ENCODE data around the gene WRAP53. TPM values are rescaled to one million over a fixed set of nuclear protein-coding genes. Genes with fewer than 3 reads are reported as not detected.

The WRAP53 gene
- polyA plus RNA-seq, 3 donors, result 6.3 to 9.8 (median 9.1) TPM

GRCh38 chr17:7684851-7685532 lies 3.3 kb upstream of the WRAP53 start:
- Mint-ChIP-seq H3K9me3 (peaks cover 0 to 2% (median 0%) of the 10 kb centered on the region in 7 donors), H3K27ac (peak overlapping the region; percentile 99 to 100 (median 100)), H3K27me3 (ENCODE audit: low read depth in 3 of 3) (no peaks in the 10 kb centered on the region), H3K36me3 (peaks cover 7 to 15% of the 10 kb centered on the region in 2 donors), H3K4me1 (peaks cover 32% of the 10 kb centered on the region), H3K4me3 (peak overlapping the region; percentile 96 to 100)
- H3K4me1 ChIP-seq (ENCODE audit: control insufficient read depth in 1 of 2, insufficient read depth in 2 of 2, low read length in 2 of 2), result peaks cover 24 to 35% of the 10 kb centered on the region in 2 donors
- peak overlapping the region in 2 of 3 experiments; percentile 85 to 99 for H3K4me3 ChIP-seq (replicated peaks in 1 of 3; ENCODE audit: low read depth in 2 of 3, low read length in 3 of 3)
- H3K27ac ChIP-seq (ENCODE audit: low read depth in 1 of 2, low read length in 2 of 2), result peak overlapping the region; percentile 100
- no peak overlapping the region for H2AFZ ChIP-seq (ENCODE audit: insufficient read depth, low read depth, low read length, poor library complexity, severe bottlenecking)
- no peaks in the 10 kb centered on the region for H3K27me3 ChIP-seq (ENCODE audit: control insufficient read depth in 2 of 2, insufficient read depth in 2 of 2, low read length in 2 of 2)
- 70% methylated on average over 2 of the region's 15 CpGs for whole genome bisulfite sequencing (ENCODE audit: insufficient coverage)
- no peaks in the 10 kb centered on the region for H3K9me3 ChIP-seq (replicated peaks in 1 of 2; ENCODE audit: control insufficient read depth in 1 of 2, insufficient read depth in 1 of 2, low read length in 2 of 2)
- H3K36me3 ChIP-seq (replicated peaks in 1 of 2; ENCODE audit: control insufficient read depth in 1 of 2, insufficient read depth in 2 of 2, low read length in 2 of 2), result no peaks in the 10 kb centered on the region
- intact Hi-C loops (cut with micrococcal nuclease), result loop anchor here (5.0 to 10.0 kb wide), 6 partner anchors 58 to 380 kb away; partner anchors contain the start of genes SAT2 (in 2 of the 2), EIF5A (in 1 of the 2), FGF11 (in 1 of the 2) and TMEM102 (in 1 of the 2)
- H3K79me2 ChIP-seq (ENCODE audit: insufficient read depth, low read length), result peaks cover 70% of the 10 kb centered on the region
- peaks cover 24% of the 10 kb centered on the region for H4K20me1 ChIP-seq (ENCODE audit: insufficient read depth, low read length)
- TF ChIP-seq CTCF (IDR thresholded peaks at IDR 0.05), result no peak
- H3K4me2 ChIP-seq (replicated peaks; ENCODE audit: extremely low read depth, low read length, poor library complexity, severe bottlenecking), result peak overlapping the region; percentile 77
- no peak for DNase-seq
- H3K9ac ChIP-seq (ENCODE audit: insufficient read depth, low read length, poor library complexity, severe bottlenecking), result peak overlapping the region; percentile 99

GRCh38 chr17:7685533-7686221 lies 2.6 kb upstream of the WRAP53 start:
- DNase-seq, result peak; percentile 93 to 95 (median 94)
- no peaks in the 10 kb centered on the region for H3K36me3 ChIP-seq (replicated peaks in 1 of 2; ENCODE audit: control insufficient read depth in 1 of 2, insufficient read depth in 2 of 2, low read length in 2 of 2)
- peak overlapping the region; percentile 99 to 100 (median 100) for H3K27ac Mint-ChIP-seq
- peaks cover 10 to 19% of the 10 kb centered on the region in 2 donors for H3K36me3 Mint-ChIP-seq
- peaks cover 32% of the 10 kb centered on the region for H3K4me1 Mint-ChIP-seq
- H3K4me2 ChIP-seq (replicated peaks; ENCODE audit: extremely low read depth, low read length, poor library complexity, severe bottlenecking), result peak overlapping the region; percentile 77
- H3K4me3 Mint-ChIP-seq, result peak overlapping the region; percentile 96 to 100
- peaks cover 0 to 2% (median 0%) of the 10 kb centered on the region in 7 donors for H3K9me3 Mint-ChIP-seq
- peak overlapping the region; percentile 99 for H3K9ac ChIP-seq (ENCODE audit: insufficient read depth, low read length, poor library complexity, severe bottlenecking)
- TF ChIP-seq CTCF (IDR thresholded peaks at IDR 0.05), result no peak
- WGBS (ENCODE audit: insufficient coverage), result 8% methylated on average over 38 of the region's 44 CpGs
- peaks cover 66% of the 10 kb centered on the region for H3K79me2 ChIP-seq (ENCODE audit: insufficient read depth, low read length)
- H2AFZ ChIP-seq (ENCODE audit: insufficient read depth, low read depth, low read length, poor library complexity, severe bottlenecking), result peak overlapping the region; percentile 82
- no peaks in the 10 kb centered on the region for H3K27me3 Mint-ChIP-seq (ENCODE audit: low read depth in 3 of 3)
- H4K20me1 ChIP-seq (ENCODE audit: insufficient read depth, low read length), result peaks cover 18% of the 10 kb centered on the region
- H3K27me3 ChIP-seq (ENCODE audit: control insufficient read depth in 2 of 2, insufficient read depth in 2 of 2, low read length in 2 of 2), result no peaks in the 10 kb centered on the region
- peak overlapping the region; percentile 85 to 99 (median 99) for H3K4me3 ChIP-seq (replicated peaks in 1 of 3; ENCODE audit: low read depth in 2 of 3, low read length in 3 of 3)
- no peaks in the 10 kb centered on the region for H3K9me3 ChIP-seq (replicated peaks in 1 of 2; ENCODE audit: control insufficient read depth in 1 of 2, insufficient read depth in 1 of 2, low read length in 2 of 2)
- H3K27ac ChIP-seq (ENCODE audit: low read depth in 1 of 2, low read length in 2 of 2), result peak overlapping the region; percentile 100
- intact Hi-C loops (cut with micrococcal nuclease), result loop anchor here (2.0 to 10.0 kb wide), 8 partner anchors 58 to 381 kb away; partner anchors contain the start of genes SAT2 (in 2 of the 2), CD68 (in 1 of the 2), EIF5A (in 1 of the 2) and FGF11 (in 1 of the 2)
- peaks cover 24 to 35% of the 10 kb centered on the region in 2 donors for H3K4me1 ChIP-seq (ENCODE audit: control insufficient read depth in 1 of 2, insufficient read depth in 2 of 2, low read length in 2 of 2)

Measured in CD14-positive monocyte (primary cell).